Measurements from ENCODE around the gene ATF6. TPM values are rescaled to one million over a fixed set of nuclear protein-coding genes. Genes with fewer than 3 reads are reported as not detected.
"Not testable (repeated sequence)": the region's sequence is repeated elsewhere in the genome, so short reads cannot be mapped to it uniquely, and the experiment has no call there.

The ATF6 gene
- total RNA-seq, 2 experiments from 2014 or later = 10.2 to 13.9 TPM

- CTCF ChIA-PET (ENCODE audit: unreplicated experiment) = no interaction called here
- BruUV-seq (replicated peaks) = no TSS peak
- Histone ChIP-seq H3K4me2 (ENCODE audit: low read length) (peak overlapping the region; percentile 5; the same call in 1 of the 2 replicates), H3K79me2 (ENCODE audit: insufficient read depth, low read depth, low read length) (no peaks in the 10 kb centered on the region), H3K27ac (ENCODE audit: low read depth, low read length, poor library complexity, severe bottlenecking) (no peak overlapping the region), H2AFZ (ENCODE audit: low read length) (no peak overlapping the region), H3K4me3 (ENCODE audit: low read depth, low read length, poor library complexity, severe bottlenecking) (no peak overlapping the region), H3K4me1 (ENCODE audit: insufficient read depth, low read length, poor library complexity, severe bottlenecking) (peaks cover 66% of the 10 kb centered on the region), H3K9me3 (ENCODE audit: low read length) (no peaks in the 10 kb centered on the region), H4K20me1 (ENCODE audit: insufficient read depth, low read length) (no peaks in the 10 kb centered on the region), H3K36me3 (ENCODE audit: insufficient read depth, low read length) (no peaks in the 10 kb centered on the region), H3K9me2 (ENCODE audit: insufficient read depth, low read length) (no peaks in the 10 kb centered on the region)
- intact Hi-C loops (cut with micrococcal nuclease; ENCODE audit: unreplicated experiment) = no loop called here
- DNase-seq (ENCODE audit: low spot score) = no peak
- TF ChIP-seq EZH2phosphoT487 (IDR thresholded peaks at IDR 0.05; ENCODE audit: borderline replicate concordance, low read depth, low read length) (no peak), CTCF (conservative IDR thresholded peaks at IDR 0.05; ENCODE audit: low read length) (no peak)
- POLR2A ChIA-PET = interaction anchor here (0.9 to 3.5 kb wide), 2 partner anchors 10 to 16 kb away, joined by 7 to 20 read pairs; partner anchors contain the start of gene FCRLA
Observed at GRCh38 chr1:161723459-161724141, 42.5 kb upstream of the ATF6 start.

- not testable (repeated sequence) for H4K20me1 ChIP-seq (ENCODE audit: insufficient read depth, low read length); H3K36me3 ChIP-seq (ENCODE audit: insufficient read depth, low read length)
- H3K27ac ChIP-seq (ENCODE audit: low read depth, low read length, poor library complexity, severe bottlenecking) = peak overlapping the region; percentile 61
Observed at GRCh38 chr1:161725258-161725907, 40.7 kb upstream of the ATF6 start.

GRCh38 chr1:161725908-161726472 lies 40.1 kb upstream of the ATF6 start:
- Histone ChIP-seq H3K4me3 (ENCODE audit: low read depth, low read length, poor library complexity, severe bottlenecking) (peak overlapping the region; percentile 77), H3K79me2 (ENCODE audit: insufficient read depth, low read depth, low read length) (no peaks in the 10 kb centered on the region), H2AFZ (ENCODE audit: low read length) (peak overlapping the region; percentile 34; the same call in 1 of the 2 replicates), H3K4me2 (ENCODE audit: low read length) (peak overlapping the region; percentile 84), H3K9me3 (ENCODE audit: low read length) (no peaks in the 10 kb centered on the region), H4K20me1 (ENCODE audit: insufficient read depth, low read length) (no peaks in the 10 kb centered on the region), H3K4me1 (ENCODE audit: insufficient read depth, low read length, poor library complexity, severe bottlenecking) (peaks cover 44% of the 10 kb centered on the region), H3K27ac (ENCODE audit: low read depth, low read length, poor library complexity, severe bottlenecking) (peak overlapping the region; percentile 61), H3K9me2 (ENCODE audit: insufficient read depth, low read length) (no peaks in the 10 kb centered on the region), H3K36me3 (ENCODE audit: insufficient read depth, low read length) (no peaks in the 10 kb centered on the region)
- ChIA-PET POLR2A (interaction anchor here (0.8 to 3.8 kb wide), 9 partner anchors 10 to 49 kb away, joined by 3 to 44 read pairs (median 4); partner anchors contain the start of genes ATF6, DUSP12 and FCRLA), CTCF (ENCODE audit: unreplicated experiment) (interaction anchor here (0.8 to 1.4 kb wide), 3 partner anchors 11 to 23 kb away, joined by 3 to 4 read pairs (median 3); no protein-coding TSS in a partner anchor)
- TSS peak; percentile 64 for BruUV-seq (replicated peaks)
- intact Hi-C loops (cut with micrococcal nuclease; ENCODE audit: unreplicated experiment) = loop anchor here (1.0 kb wide), 1 partner anchor 19 kb away; the partner anchor contains the start of gene FCRLA
- TF ChIP-seq EZH2phosphoT487 (IDR thresholded peaks at IDR 0.05; ENCODE audit: borderline replicate concordance, low read depth, low read length) (no peak), CTCF (conservative IDR thresholded peaks at IDR 0.05; ENCODE audit: low read length) (peak; percentile 19; the same call in 1 of the 2 replicates)
- peak; percentile 56 for DNase-seq (ENCODE audit: low spot score)

More at GRCh38 chr1:161725258-161725907, 40.7 kb upstream of the ATF6 start:
- Histone ChIP-seq H3K4me2 (ENCODE audit: low read length) (peak overlapping the region; percentile 84), H3K4me1 (ENCODE audit: insufficient read depth, low read length, poor library complexity, severe bottlenecking) (peaks cover 50% of the 10 kb centered on the region), H3K4me3 (ENCODE audit: low read depth, low read length, poor library complexity, severe bottlenecking) (peak overlapping the region; percentile 77), H2AFZ (ENCODE audit: low read length) (peak overlapping the region; percentile 34; the same call in 1 of the 2 replicates)
- H3K9me3 ChIP-seq (ENCODE audit: low read length); H3K79me2 ChIP-seq (ENCODE audit: insufficient read depth, low read depth, low read length); H3K9me2 ChIP-seq (ENCODE audit: insufficient read depth, low read length); DNase-seq (ENCODE audit: low spot score); BruUV-seq (replicated peaks); intact Hi-C loops (cut with micrococcal nuclease; ENCODE audit: unreplicated experiment): not testable (repeated sequence)
- CTCF ChIA-PET (ENCODE audit: unreplicated experiment) = interaction anchor here (0.8 to 1.1 kb wide), 2 partner anchors 11 to 23 kb away, joined by 3 read pairs; no protein-coding TSS in a partner anchor
- POLR2A ChIA-PET = interaction anchor here (0.9 to 3.8 kb wide), 5 partner anchors 9 to 41 kb away, joined by 3 to 44 read pairs (median 31); partner anchors contain the start of genes ATF6 and FCRLA
